PC-9 (cell line): ENCODE results near the gene RBM5. TPM values are rescaled to one million over a fixed set of nuclear protein-coding genes. Genes with fewer than 3 reads are reported as not detected.

Experiments used
- BruUV-seq: library from RNA; stranded (reverse); fragments of 400-500 nt; replicated peaks from 2 replicates; lab custom pipeline; 2021; lab: Mats Ljungman, UMichigan
- CTCF ChIA-PET: fragments of 300-600 bp; sonication (Branson Sonifier 250); formaldehyde crosslinking; loops from one replicate; lab custom pipeline; 2022; ENCODE audit warnings: antibody characterized with exemption; lab: Charles Lee
- POLR2A ChIA-PET: fragments of 300-600 bp; sonication (Branson Sonifier 250); formaldehyde crosslinking; loops from one replicate; lab custom pipeline; 2022; ENCODE audit warnings: antibody characterized with exemption; ENCODE audit not compliant: unreplicated experiment; lab: Charles Lee
- DNase-seq, 2 experiments: peaks; one replicate each; pipeline versions ENCODE4 v3.0.0 to v3.0.0-alpha.2; 2015 to 2022; ENCODE audit warnings: mixed read lengths in 1 of 2
- H2AFZ ChIP-seq: fragments of 200-600 bp; sonication (generic); 2 replicates; pipeline ENCODE4 v1.8.1; 2017; ENCODE audit warnings: antibody characterized with exemption
- H3F3A ChIP-seq: fragments of 200-600 bp; sonication (generic); 2 replicates; pipeline ENCODE4 v1.8.1; 2017; ENCODE audit warnings: antibody characterized with exemption, mild to moderate bottlenecking, low read depth; ENCODE audit not compliant: insufficient read depth
- H3K27ac ChIP-seq: fragments of 200-600 bp; sonication (generic); 2 replicates; pipeline ENCODE4 v1.6.1; 2016; ENCODE audit warnings: mixed run types
- H3K27me3 ChIP-seq: fragments of 200-600 bp; sonication (generic); 2 replicates; pipeline ENCODE4 v1.6.1; 2016; ENCODE audit warnings: low read depth, mixed run types; ENCODE audit not compliant: insufficient read depth
- H3K36me3 ChIP-seq: fragments of 200-600 bp; sonication (generic); 2 replicates; pipeline ENCODE4 v1.6.1; 2016; ENCODE audit warnings: low read depth, mixed run types
- H3K4me1 ChIP-seq: fragments of 200-600 bp; sonication (generic); replicated peaks from 2 replicates; pipeline ENCODE4 v1.6.1; 2016; ENCODE audit warnings: mixed run types; ENCODE audit not compliant: insufficient read depth
- H3K4me2 ChIP-seq: fragments of 200-600 bp; sonication (generic); 2 replicates; pipeline ENCODE4 v1.6.1; 2017; ENCODE audit warnings: mixed run types
- H3K4me3 ChIP-seq: fragments of 200-600 bp; sonication (generic); 2 replicates; pipeline ENCODE4 v1.6.1; 2016; ENCODE audit warnings: mixed run types
- H3K79me2 ChIP-seq: fragments of 200-600 bp; sonication (generic); 2 replicates; pipeline ENCODE4 v1.6.1; 2017; ENCODE audit warnings: low read depth, mixed run types
- H3K9me2 ChIP-seq: fragments of 200-600 bp; sonication (generic); 2 replicates; pipeline ENCODE4 v1.8.1; 2017; ENCODE audit warnings: mild to moderate bottlenecking; ENCODE audit not compliant: insufficient read depth
- H3K9me3 ChIP-seq: fragments of 200-600 bp; sonication (generic); 2 replicates; pipeline ENCODE4 v1.8.1; 2016; ENCODE audit warnings: low read depth; ENCODE audit not compliant: insufficient read depth
- H4K20me1 ChIP-seq: fragments of 200-600 bp; sonication (generic); 2 replicates; pipeline ENCODE4 v1.8.1; 2017; ENCODE audit not compliant: insufficient read depth
- CTCF ChIP-seq: fragments of 200-600 bp; sonication (generic); conservative IDR thresholded peaks from 2 replicates; pipeline ENCODE4 v1.6.1; 2017; ENCODE audit warnings: mixed run types, antibody characterized with exemption, mild to moderate bottlenecking, moderate library complexity
- EZH2 ChIP-seq: fragments of 200-600 bp; sonication (generic); IDR thresholded peaks from 2 replicates; pipeline ENCODE4 v1.8.0; 2017; ENCODE audit warnings: antibody characterized with exemption, low read depth
- intact Hi-C: fragments of 100-400 bp; cut with micrococcal nuclease; formaldehyde crosslinking; loops from one replicate; pipeline ENCODE4 v1.10.0; 2022; ENCODE audit not compliant: unreplicated experiment
- total RNA-seq: library from RNA; stranded (reverse); gene quantifications from 2 replicates; pipeline ENCODE4 v1.2.3, GENCODE V29; 2021

Gene RBM5
- total RNA-seq, 1 experiment from 2014 or later: 87.7 TPM

- H2AFZ ChIP-seq: no peak overlapping the region
- H3K27me3 ChIP-seq: no peaks in the 10 kb centered on the region
- no peak overlapping the region for H3K27ac ChIP-seq
- TF ChIP-seq CTCF (no peak), EZH2 (no peak)
- no peaks in the 10 kb centered on the region for H3K9me3 ChIP-seq
- H3K4me2 ChIP-seq: no peak overlapping the region
- H3K79me2 ChIP-seq: no peaks in the 10 kb centered on the region
- no peaks in the 10 kb centered on the region for H3K9me2 ChIP-seq
- no peaks in the 10 kb centered on the region for H4K20me1 ChIP-seq
- no peaks in the 10 kb centered on the region for H3K36me3 ChIP-seq
- no peak for DNase-seq
- H3K4me3 ChIP-seq: no peak overlapping the region
- H3K4me1 ChIP-seq: 0 out of 2 replicates have a peak, but pooled peaks cover 4% of the 10 kb centered on the region
- ChIA-PET CTCF (interaction anchor here (0.6 kb wide), 1 partner anchor 104 kb away, joined by 4 read pairs; no protein-coding TSS in a partner anchor), POLR2A (interaction anchor here (0.6 kb wide), 1 partner anchor 210 kb away, joined by 3 read pairs; no protein-coding TSS in a partner anchor)
- H3F3A ChIP-seq: no peaks in the 10 kb centered on the region
- intact Hi-C loops: loop anchor here (10.0 kb wide), 1 partner anchor 428 kb away; no protein-coding TSS in a partner anchor
- no TSS peak for BruUV-seq
These were observed 38.6 kb downstream of the RBM5 start for GRCh38 chr3:50127251-50127691.

GRCh38 chr3:50128001-50128400 lies 39.3 kb downstream of the RBM5 start:
- Histone ChIP-seq H3K27ac (no peak overlapping the region), H2AFZ (no peak overlapping the region), H4K20me1 (no peaks in the 10 kb centered on the region), H3K9me2 (no peaks in the 10 kb centered on the region), H3K4me1 (0 out of 2 replicates have a peak, but pooled peaks cover 4% of the 10 kb centered on the region), H3K36me3 (no peaks in the 10 kb centered on the region), H3K4me3 (no peak overlapping the region), H3K27me3 (no peaks in the 10 kb centered on the region), H3F3A (no peaks in the 10 kb centered on the region), H3K9me3 (no peaks in the 10 kb centered on the region), H3K79me2 (no peaks in the 10 kb centered on the region), H3K4me2 (no peak overlapping the region)
- CTCF ChIA-PET: no interaction called here
- POLR2A ChIA-PET: no interaction called here
- BruUV-seq: no TSS peak
- no peak for DNase-seq
- intact Hi-C loops: loop anchor here (10.0 kb wide), 1 partner anchor 427 kb away; no protein-coding TSS in a partner anchor
- TF ChIP-seq EZH2 (no peak), CTCF (no peak)

GRCh38 chr3:50130436-50130835 lies 41.7 kb downstream of the RBM5 start:
- H3K27me3 ChIP-seq: no peaks in the 10 kb centered on the region
- H3K9me2 ChIP-seq: no peaks in the 10 kb centered on the region
- H3K27ac ChIP-seq: no peak overlapping the region
- no peaks in the 10 kb centered on the region for H4K20me1 ChIP-seq
- no peak overlapping the region for H3K4me2 ChIP-seq
- H3K36me3 ChIP-seq: no peaks in the 10 kb centered on the region
- BruUV-seq: no TSS peak
- ChIA-PET POLR2A (no interaction called here), CTCF (no interaction called here)
- intact Hi-C loops: no loop called here
- no peak for TF ChIP-seq CTCF
- TF ChIP-seq EZH2: no peak
- H3K4me3 ChIP-seq: no peak overlapping the region
- no peak for DNase-seq
- H2AFZ ChIP-seq: no peak overlapping the region
- no peaks in the 10 kb centered on the region for H3K79me2 ChIP-seq
- H3K9me3 ChIP-seq: no peaks in the 10 kb centered on the region
- H3K4me1 ChIP-seq: no peaks in the 10 kb centered on the region
- no peaks in the 10 kb centered on the region for H3F3A ChIP-seq
